ENCODE data around the gene PARM1. TPM values are rescaled to one million over a fixed set of nuclear protein-coding genes. Genes with fewer than 3 reads are reported as not detected.

The PARM1 gene
- total and polyA plus RNA-seq, 2 experiments from 2014 or later = 4.9 to 10.4 TPM

- Mint-ChIP-seq H3K4me1 (peaks cover 34% of the 10 kb centered on the region), H3K9me3 (no peaks in the 10 kb centered on the region), H3K36me3 (ENCODE audit: low read depth) (no peaks in the 10 kb centered on the region), H3K4me3 (no peak overlapping the region), H3K27me3 (ENCODE audit: insufficient read depth, low read depth, poor library complexity) (peaks cover 30% of the 10 kb centered on the region), H3K27ac (no peak overlapping the region)
- Histone ChIP-seq H3K9me2 (ENCODE audit: insufficient read depth) (peaks cover 9% of the 10 kb centered on the region; the same call in 1 of the 2 replicates), H3K4me2 (0 out of 2 replicates have a peak overlapping the region, but pooled peaks have one; percentile 5), H2AFZ (no peak overlapping the region), H3K4me3 (no peak overlapping the region), H3K27ac (ENCODE audit: low read depth) (no peak overlapping the region), H3K4me1 (ENCODE audit: insufficient read depth) (peaks cover 50% of the 10 kb centered on the region), H3K79me2 (replicated peaks; ENCODE audit: insufficient read depth) (no peaks in the 10 kb centered on the region), H3K36me3 (ENCODE audit: insufficient read depth) (no peaks in the 10 kb centered on the region), H3K27me3 (ENCODE audit: insufficient read depth) (peaks cover 32% of the 10 kb centered on the region), H3F3A (replicated peaks; ENCODE audit: low read depth) (peaks cover 12% of the 10 kb centered on the region), H4K20me1 (replicated peaks; ENCODE audit: insufficient read depth) (no peaks in the 10 kb centered on the region; the same call in 1 of the 2 replicates)
- ATAC-seq (no peak), DNase-seq (ENCODE audit: low spot score) (no peak)
- no peak for TF ChIP-seq STAT1 (IDR thresholded peaks at IDR 0.05; ENCODE audit: unreplicated experiment)
- no peak for TF ChIP-seq CREB1 (CRISPR knock-in tag; IDR thresholded peaks at IDR 0.05; ENCODE audit: low read depth)
- TF ChIP-seq REST (IDR thresholded peaks at IDR 0.05; ENCODE audit: unreplicated experiment) = no peak
- no peak for TF ChIP-seq POLR2AphosphoS5 (IDR thresholded peaks at IDR 0.05; ENCODE audit: low read depth)
- TF ChIP-seq EZH2 (IDR thresholded peaks at IDR 0.05; ENCODE audit: low read depth, unreplicated experiment) = no peak
- no peak for TF ChIP-seq ZNF331 (CRISPR knock-in tag; IDR thresholded peaks at IDR 0.05; ENCODE audit: low read depth)
- TF ChIP-seq EZH2phosphoT487 (IDR thresholded peaks at IDR 0.05; ENCODE audit: unreplicated experiment) = no peak
Measured at GRCh38 chr4:74931376-74931775, 1.5 kb upstream of the PARM1 start.

GRCh38 chr4:74932010-74932409 lies 906 bp upstream of the PARM1 start:
- Histone ChIP-seq H3K79me2 (replicated peaks; ENCODE audit: insufficient read depth) (no peaks in the 10 kb centered on the region), H3K4me3 (no peak overlapping the region), H3K4me2 (peak overlapping the region; percentile 83), H4K20me1 (replicated peaks; ENCODE audit: insufficient read depth) (no peaks in the 10 kb centered on the region; the same call in 1 of the 2 replicates), H2AFZ (peak overlapping the region; percentile 82; the same call in 1 of the 2 replicates), H3K27ac (ENCODE audit: low read depth) (peak overlapping the region; percentile 32; the same call in 1 of the 2 replicates), H3K36me3 (ENCODE audit: insufficient read depth) (no peaks in the 10 kb centered on the region), H3K27me3 (ENCODE audit: insufficient read depth) (peaks cover 32% of the 10 kb centered on the region), H3K9me2 (ENCODE audit: insufficient read depth) (peaks cover 9% of the 10 kb centered on the region; the same call in 1 of the 2 replicates), H3F3A (replicated peaks; ENCODE audit: low read depth) (peaks cover 12% of the 10 kb centered on the region), H3K4me1 (ENCODE audit: insufficient read depth) (peaks cover 48% of the 10 kb centered on the region)
- DNase-seq (ENCODE audit: low spot score) (no peak), ATAC-seq (no peak)
- Mint-ChIP-seq H3K27ac (no peak overlapping the region), H3K4me1 (peaks cover 32% of the 10 kb centered on the region), H3K9me3 (no peaks in the 10 kb centered on the region), H3K27me3 (ENCODE audit: insufficient read depth, low read depth, poor library complexity) (peaks cover 29% of the 10 kb centered on the region), H3K36me3 (ENCODE audit: low read depth) (no peaks in the 10 kb centered on the region), H3K4me3 (no peak overlapping the region)
- no peak for TF ChIP-seq CREB1 (CRISPR knock-in tag; IDR thresholded peaks at IDR 0.05; ENCODE audit: low read depth)
- no peak for TF ChIP-seq EZH2phosphoT487 (IDR thresholded peaks at IDR 0.05; ENCODE audit: unreplicated experiment)
- no peak for TF ChIP-seq POLR2AphosphoS5 (IDR thresholded peaks at IDR 0.05; ENCODE audit: low read depth)
- no peak for TF ChIP-seq ZNF114 (CRISPR knock-in tag; IDR thresholded peaks at IDR 0.05)
- TF ChIP-seq REST (IDR thresholded peaks at IDR 0.05; ENCODE audit: unreplicated experiment) = no peak
- no peak for TF ChIP-seq JUNB (IDR thresholded peaks at IDR 0.05; ENCODE audit: unreplicated experiment)
- no peak for TF ChIP-seq NANOG (IDR thresholded peaks at IDR 0.05; ENCODE audit: borderline replicate concordance)
